NCI-H2171 treated with DMSO at 0.1 percent for 48 hours (cell line): ENCODE measurements around the gene TDRD7.
A peak's percentile ranks its signal among the peaks of the same experiment; 100 is the strongest.

Experiments used
- DNase-seq: peaks from one replicate; lab custom pipeline; 2025; lab: John Stamatoyannopoulos, UW

TDRD7 gene

GRCh38 chr9:97504381-97505216 is 92.7 kb downstream of the TDRD7 start:
- no peak for DNase-seq

- no peak for DNase-seq
These were observed 93.9 kb downstream of the TDRD7 start for GRCh38 chr9:97505845-97506244.

- DNase-seq: no peak
These were observed 94.4 kb downstream of the TDRD7 start for GRCh38 chr9:97506306-97506705.

GRCh38 chr9:97506787-97507186 is 94.9 kb downstream of the TDRD7 start:
- no peak for DNase-seq

GRCh38 chr9:97507428-97507984 is 95.6 kb downstream of the TDRD7 start:
- DNase-seq: no peak

- no peak for DNase-seq
These were observed 97.0 kb downstream of the TDRD7 start for GRCh38 chr9:97508852-97509251.

GRCh38 chr9:97510797-97511654 is 99.1 kb downstream of the TDRD7 start:
- DNase-seq: no peak

- no peak for DNase-seq
These were observed 99.9 kb downstream of the TDRD7 start for GRCh38 chr9:97511655-97512427.

GRCh38 chr9:97512966-97513560 is 101.2 kb downstream of the TDRD7 start:
- DNase-seq: no peak

GRCh38 chr9:97514531-97514930 is 102.6 kb downstream of the TDRD7 start:
- DNase-seq: no peak

GRCh38 chr9:97515662-97516061 is 103.8 kb downstream of the TDRD7 start:
- no peak for DNase-seq

GRCh38 chr9:97516111-97516510 is 104.2 kb downstream of the TDRD7 start:
- no peak for DNase-seq

GRCh38 chr9:97517331-97518089 is 105.6 kb downstream of the TDRD7 start:
- no peak for DNase-seq

GRCh38 chr9:97518166-97518908 is 106.4 kb downstream of the TDRD7 start:
- no peak for DNase-seq

- no peak for DNase-seq
These were observed 107.0 kb downstream of the TDRD7 start for GRCh38 chr9:97518909-97519307.

GRCh38 chr9:97519441-97519970 is 107.6 kb downstream of the TDRD7 start:
- no peak for DNase-seq

- DNase-seq: no peak
These were observed 109.9 kb downstream of the TDRD7 start for GRCh38 chr9:97521576-97522333.

- DNase-seq: no peak
These were observed 112.5 kb downstream of the TDRD7 start for GRCh38 chr9:97524424-97524823.

GRCh38 chr9:97525451-97525850 is 113.6 kb downstream of the TDRD7 start:
- peak; percentile 66 for DNase-seq
